Esophagus muscularis mucosa (tissue), 4 donors: Measurements from ENCODE around the gene TSEN2.

Source experiments
- CTCF ChIP-seq, 3 experiments: fragments of 200-600 bp in 2 of 3; fragments of 450-650 bp in 1 of 3; sonication (generic) in 2 of 3; IDR thresholded peaks; one replicate each; pipeline ENCODE4 v1.5.1; 2017 to 2019; ENCODE audit warnings: antibody characterized with exemption in 3 of 3, mild to moderate bottlenecking in 2 of 3, moderate library complexity in 1 of 3
- EP300 ChIP-seq: sonication (generic); formaldehyde crosslinking; IDR thresholded peaks from one replicate; pipeline ENCODE4 v1.6.1; 2017; ENCODE audit warnings: antibody characterized with exemption
- POLR2A ChIP-seq: fragments of 450-650 bp; IDR thresholded peaks from one replicate; pipeline ENCODE4 v1.6.1; 2017; ENCODE audit warnings: antibody characterized with exemption, moderate library complexity, mild to moderate bottlenecking, low read depth
- POLR2AphosphoS5 ChIP-seq, 2 donors: sonication (generic); formaldehyde crosslinking; IDR thresholded peaks; one replicate each; pipeline ENCODE4 v1.6.1; 2017; ENCODE audit warnings: antibody characterized with exemption in 2 of 2

GRCh38 chr3:12477256-12477655 lies 7.0 kb upstream of the TSEN2 start:
- no peak for TF ChIP-seq POLR2A
- TF ChIP-seq CTCF (IDR thresholded peaks at IDR 0.05), result no peak
- no peak for TF ChIP-seq EP300
- TF ChIP-seq POLR2AphosphoS5 (IDR thresholded peaks at IDR 0.05), result no peak
